ENCODE results near the gene SLC38A10.
"Not testable (repeated sequence)": the region's sequence is repeated elsewhere in the genome, so short reads cannot be mapped to it uniquely, and the experiment has no call there.

Gene SLC38A10

GRCh38 chr17:81312624-81313325, 17.7 kb upstream of the SLC38A10 start:
- no peak for DNase-seq

DNA sequence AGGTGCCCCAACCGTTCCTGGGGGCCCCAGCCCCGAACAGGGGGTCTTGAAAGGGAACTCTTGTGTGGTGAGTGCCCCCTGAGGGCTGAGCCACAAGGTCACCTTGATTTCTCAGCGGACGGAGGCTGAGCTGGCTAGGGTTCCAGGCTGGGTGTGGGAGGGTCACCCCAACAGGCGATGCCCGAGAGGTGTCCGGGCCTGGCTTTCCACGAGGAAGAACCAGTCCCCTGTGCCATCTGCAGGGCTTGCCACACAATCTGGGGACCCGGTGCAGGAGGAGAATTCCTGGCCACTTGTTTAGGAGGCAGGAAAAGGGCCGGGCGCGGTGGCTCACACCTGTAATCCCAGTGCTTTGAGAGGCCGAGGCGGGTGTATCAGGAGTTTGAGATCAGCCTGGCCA, 16.8 kb upstream of the SLC38A10 start:
- DNase-seq, result no peak

GRCh38 chr17:81310949-81311550, 15.9 kb upstream of the SLC38A10 start:
- DNase-seq, result no peak

GRCh38 chr17:81309859-81310839, 15.0 kb upstream of the SLC38A10 start:
- DNase-seq, result no peak

DNA sequence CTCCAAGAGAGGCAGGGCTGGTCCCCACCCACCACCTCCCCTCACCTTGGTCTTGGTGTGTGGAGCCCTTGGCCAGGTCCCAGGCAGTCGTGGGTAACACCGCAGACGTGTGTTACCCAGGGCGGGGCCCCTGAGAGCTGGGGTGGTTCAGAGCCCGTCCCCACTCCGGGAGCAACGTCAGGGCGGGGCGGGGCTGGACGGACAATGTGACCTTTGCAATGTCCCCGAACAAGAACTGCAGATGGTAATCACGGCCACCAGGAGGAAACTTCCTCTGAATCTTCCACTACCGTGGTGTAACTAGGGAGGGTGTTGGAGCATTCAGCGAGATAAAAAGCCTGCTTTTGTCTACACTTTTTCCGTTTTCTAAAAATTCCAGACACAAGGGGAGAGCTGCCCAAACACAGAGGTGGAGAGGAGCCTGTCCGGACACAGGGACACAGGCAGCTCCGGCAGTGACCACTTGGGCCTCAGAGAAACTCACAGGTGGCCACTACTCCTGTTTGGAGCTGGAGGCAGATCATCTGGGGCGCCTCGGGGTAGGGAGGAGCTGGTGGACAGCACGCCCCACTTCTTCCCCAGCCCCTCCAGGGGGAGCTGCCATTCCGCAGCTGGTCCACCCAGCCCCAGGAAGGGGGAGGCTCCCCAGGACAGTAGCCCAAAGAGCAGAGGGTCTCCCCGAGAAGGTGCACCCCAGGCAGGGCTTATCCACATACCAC, 14.2 kb upstream of the SLC38A10 start:
- peak in 25 of 58 donors; percentile 4 to 65 (median 32) for DNase-seq

DNA sequence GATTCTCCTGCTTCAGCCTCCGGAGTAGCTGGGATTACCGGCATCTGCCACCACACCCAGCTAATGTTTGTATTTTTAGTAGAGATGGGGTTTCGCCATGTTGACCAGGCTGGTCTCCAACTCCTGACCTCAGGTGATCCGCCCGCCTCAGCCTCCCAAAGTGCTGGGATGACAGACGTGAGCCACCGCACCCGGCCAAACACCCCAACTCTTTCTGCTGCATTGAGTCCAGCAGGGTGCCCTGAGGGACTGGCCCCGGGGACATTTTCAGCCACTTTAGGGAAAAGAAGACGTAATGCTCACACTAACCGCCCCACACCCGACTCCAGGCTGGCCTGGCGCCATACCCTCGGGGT, 13.7 kb upstream of the SLC38A10 start:
- DNase-seq, result not testable (repeated sequence)

- DNase-seq, result no peak
Observed at GRCh38 chr17:81307636-81308560, 12.8 kb upstream of the SLC38A10 start.

DNA sequence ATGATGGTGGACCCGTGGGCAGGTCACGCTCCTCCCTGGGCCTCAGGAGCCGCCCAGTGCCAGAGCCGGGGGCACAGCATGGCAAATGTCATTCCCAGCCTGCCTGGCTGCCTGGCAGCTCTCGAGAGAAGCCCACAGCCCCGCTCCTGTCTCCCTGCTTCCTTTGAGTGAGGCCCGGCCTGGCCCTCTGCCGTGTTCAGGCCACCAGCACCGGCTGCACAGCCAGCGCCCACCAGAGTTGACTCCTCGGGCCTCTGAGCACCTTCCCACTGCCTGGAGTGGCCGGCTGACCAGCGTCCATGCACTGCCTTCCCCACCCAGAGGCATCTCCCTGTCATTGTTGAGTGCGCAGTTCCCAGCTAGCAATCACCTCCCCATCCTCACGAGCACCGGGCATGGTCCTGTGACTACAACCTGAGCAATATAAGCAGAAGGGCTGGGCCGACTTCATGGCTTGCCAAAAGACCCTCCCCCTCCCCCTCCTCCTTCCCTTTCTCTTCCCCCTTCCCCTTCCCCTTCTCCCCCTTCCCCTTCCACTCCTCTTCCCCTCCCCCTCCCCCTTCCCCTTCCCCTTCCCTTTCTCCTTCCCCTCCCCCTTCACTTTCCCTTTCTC, 11.9 kb upstream of the SLC38A10 start:
- DNase-seq, result no peak

DNA sequence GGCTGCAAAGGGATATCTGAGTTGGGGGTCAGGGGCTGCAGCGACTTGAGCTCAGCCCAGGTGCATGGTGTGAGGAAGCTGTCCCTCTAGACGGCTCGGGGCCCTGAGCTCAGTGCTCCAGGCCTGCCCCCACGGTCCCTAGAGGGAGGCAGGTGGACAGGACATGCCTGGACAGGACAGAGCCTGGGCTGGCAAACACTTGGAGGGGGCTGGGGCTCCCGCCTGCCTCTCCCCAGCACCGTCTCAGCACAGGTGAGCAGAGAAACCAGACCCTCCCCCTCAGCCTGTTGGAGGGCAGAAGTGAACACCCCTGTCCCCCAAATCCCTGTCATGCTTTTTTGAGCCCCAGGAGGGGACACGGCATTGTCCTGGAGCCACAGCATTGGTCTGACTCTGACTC, 11.4 kb upstream of the SLC38A10 start:
- DNase-seq, result no peak

DNA sequence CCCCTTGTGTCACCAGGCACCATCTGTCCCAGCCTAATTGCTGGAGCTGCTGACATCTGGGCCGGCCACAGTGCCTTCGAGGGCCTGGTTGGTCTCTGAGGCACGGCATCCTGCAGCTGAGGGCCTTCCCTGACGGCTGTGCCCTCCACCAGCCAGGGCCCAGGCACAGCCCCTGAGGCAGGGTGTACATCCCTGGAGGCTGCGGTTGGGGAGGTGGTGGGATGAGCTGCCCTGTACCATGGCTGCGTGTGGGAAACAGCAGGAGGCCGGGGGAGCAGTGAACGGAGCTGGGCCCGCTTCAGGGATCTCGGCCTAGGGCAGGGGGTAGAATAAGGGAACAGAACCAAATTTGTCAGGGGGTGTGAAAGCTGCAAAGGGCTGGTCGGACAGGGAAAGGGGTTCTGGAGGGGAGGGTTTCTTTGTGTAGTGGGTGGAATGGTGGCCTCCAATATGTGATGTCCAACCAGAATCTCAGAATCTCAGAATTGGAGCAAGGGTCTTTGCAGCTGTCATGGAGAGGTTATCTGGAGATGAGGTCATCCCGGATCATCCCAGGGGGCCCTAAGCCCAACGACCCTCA, 10.0 kb upstream of the SLC38A10 start:
- no peak for DNase-seq

GRCh38 chr17:81304196-81305015, 9.3 kb upstream of the SLC38A10 start:
- DNase-seq, result no peak

DNA sequence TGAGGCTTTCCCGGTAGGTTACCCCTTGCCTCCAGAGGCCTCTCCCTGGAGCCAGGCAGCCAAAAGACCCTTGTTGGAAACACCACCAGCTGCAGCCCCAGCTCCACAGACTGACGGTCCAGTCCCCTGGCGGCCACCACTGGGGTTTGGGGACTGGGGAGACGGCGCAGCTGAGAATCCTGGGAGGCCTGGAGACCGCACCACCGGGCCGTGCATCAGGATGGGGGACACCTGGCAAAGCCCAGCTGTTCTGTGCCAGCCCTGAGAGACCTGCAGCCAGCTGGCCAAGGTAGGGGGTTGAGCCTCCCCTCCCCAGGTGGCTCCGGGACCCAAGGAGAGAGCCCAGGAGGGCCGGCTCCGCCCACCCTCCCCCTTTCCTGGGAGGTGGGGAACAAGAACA, 8.3 kb upstream of the SLC38A10 start:
- no peak for DNase-seq

DNA sequence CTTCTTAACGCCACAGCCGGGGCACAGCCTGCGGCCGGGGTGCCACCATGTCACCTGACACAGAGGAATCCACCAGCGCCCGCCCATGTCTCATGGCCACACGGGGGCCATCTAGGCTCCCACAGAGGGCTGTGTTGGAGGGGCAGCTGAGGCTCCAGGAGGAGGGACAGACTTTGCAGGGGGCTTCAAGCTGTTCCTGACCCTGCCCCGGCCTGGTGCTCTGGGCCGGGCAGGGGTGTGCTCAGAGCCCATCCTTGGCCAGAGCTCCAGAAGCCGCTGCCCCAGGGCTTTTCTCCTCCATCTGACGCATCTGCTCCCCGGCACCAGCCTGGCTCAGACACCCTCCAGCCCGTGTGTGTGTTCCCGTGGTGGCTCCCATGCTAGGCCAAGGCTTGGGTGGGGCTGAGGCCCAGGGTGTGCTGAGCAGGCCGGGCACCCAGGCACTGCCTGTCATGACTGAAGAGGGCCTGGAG, 7.8 kb upstream of the SLC38A10 start:
- no peak for DNase-seq

- no peak for DNase-seq
Observed at GRCh38 chr17:81302324-81302723, 7.2 kb upstream of the SLC38A10 start.

- DNase-seq, result no peak
Observed at GRCh38 chr17:81301195-81302144, 6.4 kb upstream of the SLC38A10 start.

GRCh38 chr17:81300586-81301155, 5.6 kb upstream of the SLC38A10 start:
- no peak for DNase-seq
